Common myeloid progenitor, CD34-positive (primary cell): ENCODE data around the gene LARP4.

ENCODE experiments used
- CTCF ChIA-PET: fragments of 350-600 bp; sonication (Branson Sonifier 250); formaldehyde crosslinking; loops from one replicate; lab custom pipeline; 2021; ENCODE audit warnings: antibody characterized with exemption; lab: Charles Lee
- POLR2A ChIA-PET: fragments of 350-600 bp; sonication (Branson Sonifier 250); formaldehyde crosslinking; loops from one replicate; lab custom pipeline; 2021; ENCODE audit warnings: antibody characterized with exemption; lab: Charles Lee
- DNase-seq, 3 donors: peaks; one replicate each; pipeline versions ENCODE4 v3.0.0 to v3.0.0-alpha.2; 2013
- H3K27ac ChIP-seq, 2 experiments: 1 replicate in 1 of 2; 2 replicates in 1 of 2; pipeline ENCODE4 v1.7.0; 2013; ENCODE audit warnings: inconsistent platforms in 2 of 2, low read length in 2 of 2, mild to moderate bottlenecking in 2 of 2, low read depth in 1 of 2, moderate library complexity in 1 of 2; ENCODE audit not compliant: severe bottlenecking in 2 of 2, insufficient read depth in 1 of 2, poor library complexity in 1 of 2
- H3K27me3 ChIP-seq, 5 experiments: replicated peaks in 2 of 5; 1 replicate in 3 of 5; 2 replicates in 2 of 5; pipeline versions ENCODE4 v1.6.1 to v1.7.0; 2013; ENCODE audit warnings: low read length in 4 of 5, mild to moderate bottlenecking in 2 of 5, moderate library complexity in 2 of 5, inconsistent platforms in 1 of 5; ENCODE audit not compliant: insufficient read depth in 5 of 5, control insufficient read depth in 4 of 5
- H3K36me3 ChIP-seq, 4 experiments: 1 replicate in 2 of 4; 2 replicates in 2 of 4; pipeline versions ENCODE4 v1.6.1 to v1.7.0; 2013; ENCODE audit warnings: low read length in 3 of 4, control low read depth in 1 of 4, mild to moderate bottlenecking in 1 of 4; ENCODE audit not compliant: control insufficient read depth in 4 of 4, insufficient read depth in 4 of 4
- H3K4me1 ChIP-seq, 4 experiments: 1 replicate in 3 of 4; 2 replicates in 1 of 4; pipeline versions ENCODE4 v1.6.1 to v1.7.1; 2013; ENCODE audit warnings: low read length in 3 of 4, mild to moderate bottlenecking in 3 of 4, control low read depth in 1 of 4, inconsistent platforms in 1 of 4, moderate library complexity in 1 of 4; ENCODE audit not compliant: control insufficient read depth in 4 of 4, insufficient read depth in 4 of 4; ENCODE audit errors: control extremely low read depth in 1 of 4
- H3K4me3 ChIP-seq, 7 experiments: 1 replicate in 4 of 7; 2 replicates in 3 of 7; pipeline versions ENCODE4 v1.5.1 to v1.7.0; 2013; ENCODE audit warnings: mild to moderate bottlenecking in 7 of 7, low read length in 6 of 7, moderate library complexity in 6 of 7, inconsistent platforms in 2 of 7, low read depth in 2 of 7, control low read depth in 1 of 7; ENCODE audit not compliant: insufficient read depth in 4 of 7, control insufficient read depth in 1 of 7; ENCODE audit errors: extremely low read depth in 1 of 7
- H3K9me3 ChIP-seq, 5 experiments: 1 replicate in 4 of 5; 2 replicates in 1 of 5; pipeline versions ENCODE4 v1.6.1 to v1.7.1; 2013; ENCODE audit warnings: low read length in 4 of 5, mild to moderate bottlenecking in 2 of 5, inconsistent platforms in 1 of 5, low read depth in 1 of 5, moderate library complexity in 1 of 5; ENCODE audit not compliant: control insufficient read depth in 4 of 5, insufficient read depth in 2 of 5; ENCODE audit errors: control extremely low read depth in 1 of 5
- WGBS: methylation state at CpG from one replicate; pipeline ENCODE4 v1.1.5; 2013; ENCODE audit not compliant: insufficient coverage; 5-methylcytosine and 5-hydroxymethylcytosine counted together

Gene LARP4

DNA sequence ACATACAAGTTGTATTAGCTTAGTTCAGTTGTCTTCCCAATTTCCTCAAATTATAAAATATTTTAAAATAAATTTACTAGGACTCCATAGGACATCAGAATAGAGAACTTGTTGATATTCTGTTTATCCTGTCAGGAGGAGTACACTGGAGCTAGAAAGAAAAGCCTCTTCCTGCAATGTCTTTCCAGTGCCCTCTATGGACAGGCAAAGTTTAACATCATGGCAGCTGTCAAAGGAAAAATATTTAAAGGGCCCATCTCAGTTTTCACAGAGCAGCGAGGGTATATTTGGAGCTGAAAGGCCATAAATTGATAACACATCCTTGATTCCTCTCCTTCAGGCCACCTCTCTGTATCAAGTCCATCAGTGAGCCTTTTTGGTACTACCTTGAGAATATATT, 123.1 kb downstream of the LARP4 start:
- 100% methylated on average over 1 of the region's 1 CpG for WGBS
- ChIA-PET POLR2A (no interaction called here), CTCF (interaction anchor here (0.5 to 2.2 kb wide), 7 partner anchors 10 to 103 kb away, joined by 3 to 7 read pairs (median 5); partner anchors contain the start of gene DIP2B)
- no peaks in the 10 kb centered on the region for H3K27me3 ChIP-seq
- no peaks in the 10 kb centered on the region for H3K9me3 ChIP-seq
- H3K4me1 ChIP-seq, result peaks cover 16 to 55% (median 32%) of the 10 kb centered on the region in 4 experiments
- DNase-seq, result no peak
- H3K4me3 ChIP-seq, result no peak overlapping the region
- no peak overlapping the region for H3K27ac ChIP-seq
- peaks cover 0 to 7% (median 3%) of the 10 kb centered on the region in 4 experiments for H3K36me3 ChIP-seq

DNA sequence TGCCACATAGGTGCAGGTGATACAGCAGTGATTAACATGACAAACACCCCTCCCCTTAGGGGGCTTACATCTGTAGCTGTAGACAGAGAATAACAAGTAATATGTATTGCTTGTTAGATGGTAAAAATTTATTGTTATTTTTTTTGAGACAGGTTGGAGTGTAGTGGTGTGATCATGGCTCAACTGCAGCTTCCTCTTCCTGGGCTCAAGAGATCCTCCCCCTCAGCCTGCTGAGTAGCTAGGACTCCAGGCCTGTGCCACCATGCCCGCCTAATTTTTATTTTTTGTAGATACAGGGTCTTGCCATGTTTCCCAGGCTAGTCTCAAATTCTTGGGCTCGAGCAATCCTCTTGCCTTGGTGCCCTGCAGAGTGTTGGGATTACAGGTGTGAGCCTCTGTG, 123.9 kb downstream of the LARP4 start:
- CTCF ChIA-PET, result interaction anchor here (0.5 to 2.2 kb wide), 5 partner anchors 14 to 26 kb away, joined by 3 to 7 read pairs (median 5); partner anchors contain the start of gene DIP2B

DNA sequence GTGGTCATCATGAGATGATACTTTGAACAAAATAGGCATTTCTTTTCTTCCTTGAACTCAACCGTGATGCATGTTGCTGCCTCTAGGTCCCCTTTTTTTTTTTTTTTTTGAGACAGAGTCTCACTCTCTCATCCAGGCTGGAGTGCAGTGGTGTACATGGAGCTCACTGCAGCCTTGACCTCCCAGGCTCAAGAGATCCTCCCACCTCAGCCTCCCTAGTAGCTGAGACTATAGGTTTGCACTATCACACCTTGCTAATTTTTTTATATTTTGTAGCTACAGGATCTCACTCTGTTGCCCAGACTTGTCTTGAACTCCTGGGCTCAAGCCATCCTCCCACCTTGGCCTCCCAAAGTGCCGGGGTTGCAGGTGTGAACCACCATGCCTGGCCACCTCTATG, 124.7 kb downstream of the LARP4 start:
- no peak overlapping the region for H3K4me3 ChIP-seq
- ChIA-PET CTCF (interaction anchor here (0.9 to 1.3 kb wide), 3 partner anchors 12 to 113 kb away, joined by 3 to 5 read pairs (median 3); no protein-coding TSS in a partner anchor), POLR2A (no interaction called here)
- H3K9me3 ChIP-seq, result no peaks in the 10 kb centered on the region
- no peaks in the 10 kb centered on the region for H3K27me3 ChIP-seq
- H3K4me1 ChIP-seq, result peaks cover 13 to 42% (median 22%) of the 10 kb centered on the region in 4 experiments
- H3K36me3 ChIP-seq, result peaks cover 0 to 10% (median 3%) of the 10 kb centered on the region in 4 experiments
- H3K27ac ChIP-seq, result no peak overlapping the region
- 100% methylated on average over 1 of the region's 2 CpGs for WGBS
- no peak for DNase-seq

More for the DNA sequence above, 123.9 kb downstream of the LARP4 start:
- peaks cover 0 to 7% (median 3%) of the 10 kb centered on the region in 4 experiments for H3K36me3 ChIP-seq
- H3K27me3 ChIP-seq, result no peaks in the 10 kb centered on the region
- DNase-seq, result peak in 1 of 3 donors; percentile 28
- no peak overlapping the region for H3K4me3 ChIP-seq
- no peak overlapping the region for H3K27ac ChIP-seq
- 90% methylated on average over 2 of the region's 2 CpGs for WGBS
- H3K4me1 ChIP-seq, result peaks cover 13 to 50% (median 26%) of the 10 kb centered on the region in 4 experiments
- POLR2A ChIA-PET, result interaction anchor here (0.6 kb wide), 1 partner anchor 90 kb away, joined by 3 read pairs; no protein-coding TSS in a partner anchor
- H3K9me3 ChIP-seq, result no peaks in the 10 kb centered on the region

DNA sequence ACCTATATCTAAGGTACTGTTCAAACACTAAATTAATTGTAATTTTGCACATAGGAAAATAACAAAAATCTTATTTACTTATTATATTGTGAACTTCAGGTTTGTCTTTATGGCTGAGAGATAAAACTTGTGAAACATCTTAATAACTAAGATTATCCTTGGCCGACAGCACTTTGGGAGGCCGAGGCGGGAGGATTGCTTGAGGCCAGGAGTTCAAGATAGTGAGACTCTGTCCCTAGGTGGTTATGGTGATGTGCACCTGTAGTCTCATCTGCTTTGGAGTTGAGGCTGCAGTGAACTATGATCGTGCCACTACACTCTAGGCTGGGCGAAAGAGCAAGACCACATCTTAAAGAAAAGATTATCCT, 126.7 kb downstream of the LARP4 start:
- POLR2A ChIA-PET, result no interaction called here
- H3K27me3 ChIP-seq, result no peaks in the 10 kb centered on the region
- H3K9me3 ChIP-seq, result no peaks in the 10 kb centered on the region
- peaks cover 0 to 16% (median 4%) of the 10 kb centered on the region in 4 experiments for H3K36me3 ChIP-seq
- no peak overlapping the region for H3K4me3 ChIP-seq
- no peak for DNase-seq
- peaks cover 2 to 42% (median 17%) of the 10 kb centered on the region in 4 experiments for H3K4me1 ChIP-seq
- whole genome bisulfite sequencing, result no CpG with 5 or more reads among the region's 5 CpGs
- CTCF ChIA-PET, result no interaction called here
- H3K27ac ChIP-seq, result no peak overlapping the region

DNA sequence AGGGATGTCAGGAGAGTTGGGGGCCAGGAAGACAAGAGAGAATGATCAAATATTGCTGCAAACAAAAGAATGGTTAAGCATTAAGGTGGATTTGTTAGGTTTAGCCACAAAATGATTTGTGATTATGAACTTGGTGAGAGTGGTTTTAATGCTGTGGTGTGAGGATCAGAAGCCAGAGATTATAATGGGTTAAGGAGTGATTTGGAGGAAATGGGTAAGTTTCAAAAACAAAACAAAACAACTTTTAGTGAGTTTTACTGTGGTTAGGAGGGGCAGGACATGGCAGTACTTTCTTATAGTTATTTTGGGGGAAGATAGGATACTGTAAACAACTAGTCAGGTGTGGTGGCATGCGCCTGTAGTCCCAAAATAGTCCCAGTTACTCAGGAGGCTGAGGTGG, 128.1 kb downstream of the LARP4 start:
- Histone ChIP-seq H3K27ac (no peak overlapping the region), H3K9me3 (no peaks in the 10 kb centered on the region), H3K27me3 (no peaks in the 10 kb centered on the region), H3K36me3 (peaks cover 0 to 15% (median 4%) of the 10 kb centered on the region in 4 experiments), H3K4me1 (peaks cover 13 to 56% (median 24%) of the 10 kb centered on the region in 4 experiments), H3K4me3 (no peak overlapping the region)
- ChIA-PET CTCF (interaction anchor here (1.2 kb wide), 1 partner anchor 52 kb away, joined by 3 read pairs; no protein-coding TSS in a partner anchor), POLR2A (interaction anchor here (0.6 kb wide), 1 partner anchor 329 kb away, joined by 4 read pairs; no protein-coding TSS in a partner anchor)
- DNase-seq, result no peak
- 100% methylated on average over 1 of the region's 1 CpG for WGBS

DNA sequence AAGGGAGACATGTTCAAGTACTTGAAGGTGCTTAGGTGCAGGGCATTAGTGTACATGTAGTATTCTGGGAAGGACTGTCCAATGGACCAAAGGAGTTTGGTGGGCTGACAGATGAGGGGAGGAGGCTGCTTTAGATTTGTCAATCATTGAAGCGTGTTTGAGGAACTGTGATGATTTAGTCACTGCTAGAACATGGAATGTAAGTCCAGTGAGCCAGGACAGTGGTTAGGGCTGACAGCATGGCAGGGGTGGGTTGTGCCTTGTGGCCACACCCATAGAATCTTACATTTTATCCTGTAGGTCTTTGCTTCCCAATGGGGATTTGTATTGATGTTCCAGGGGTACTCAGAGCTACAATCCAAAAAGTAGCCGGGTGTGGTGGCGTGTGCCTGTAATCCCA, 128.7 kb downstream of the LARP4 start:
- ChIA-PET CTCF (no interaction called here), POLR2A (no interaction called here)
- no peak overlapping the region for H3K4me3 ChIP-seq
- peaks cover 9 to 54% (median 23%) of the 10 kb centered on the region in 4 experiments for H3K4me1 ChIP-seq
- H3K36me3 ChIP-seq, result peaks cover 0 to 15% (median 4%) of the 10 kb centered on the region in 4 experiments
- no peaks in the 10 kb centered on the region for H3K9me3 ChIP-seq
- no peak overlapping the region for H3K27ac ChIP-seq
- WGBS, result 90% methylated on average over 3 of the region's 3 CpGs
- no peaks in the 10 kb centered on the region for H3K27me3 ChIP-seq
- DNase-seq, result no peak
